ENCODE data around the gene WNT3A. TPM values are rescaled to one million over a fixed set of nuclear protein-coding genes. Genes with fewer than 3 reads are reported as not detected.

Gene WNT3A
- polyA plus RNA-seq, 1 experiment: not detected

- no peak overlapping the region for H3K27ac ChIP-seq (ENCODE audit: low read depth, low read length)
- TF ChIP-seq, protein P1, sequence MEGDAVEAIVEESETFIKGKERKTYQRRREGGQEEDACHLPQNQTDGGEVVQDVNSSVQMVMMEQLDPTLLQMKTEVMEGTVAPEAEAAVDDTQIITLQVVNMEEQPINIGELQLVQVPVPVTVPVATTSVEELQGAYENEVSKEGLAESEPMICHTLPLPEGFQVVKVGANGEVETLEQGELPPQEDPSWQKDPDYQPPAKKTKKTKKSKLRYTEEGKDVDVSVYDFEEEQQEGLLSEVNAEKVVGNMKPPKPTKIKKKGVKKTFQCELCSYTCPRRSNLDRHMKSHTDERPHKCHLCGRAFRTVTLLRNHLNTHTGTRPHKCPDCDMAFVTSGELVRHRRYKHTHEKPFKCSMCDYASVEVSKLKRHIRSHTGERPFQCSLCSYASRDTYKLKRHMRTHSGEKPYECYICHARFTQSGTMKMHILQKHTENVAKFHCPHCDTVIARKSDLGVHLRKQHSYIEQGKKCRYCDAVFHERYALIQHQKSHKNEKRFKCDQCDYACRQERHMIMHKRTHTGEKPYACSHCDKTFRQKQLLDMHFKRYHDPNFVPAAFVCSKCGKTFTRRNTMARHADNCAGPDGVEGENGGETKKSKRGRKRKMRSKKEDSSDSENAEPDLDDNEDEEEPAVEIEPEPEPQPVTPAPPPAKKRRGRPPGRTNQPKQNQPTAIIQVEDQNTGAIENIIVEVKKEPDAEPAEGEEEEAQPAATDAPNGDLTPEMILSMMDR (IDR thresholded peaks at IDR 0.05; ENCODE audit: low read depth, low read length): no peak
- POLR2A ChIA-PET: no interaction called here
- no peak for DNase-seq (ENCODE audit: low read depth, low spot score)
- no peaks in the 10 kb centered on the region for H3K9me3 ChIP-seq (ENCODE audit: control insufficient read depth, insufficient read depth, low read length)
- CTCF ChIA-PET: interaction anchor here (1.3 kb wide), 1 partner anchor 12 kb away, joined by 5 read pairs; no protein-coding TSS in a partner anchor
- peaks cover 6% of the 10 kb centered on the region for H3K27me3 ChIP-seq (ENCODE audit: control insufficient read depth, insufficient read depth, low read length)
- no peak overlapping the region for H3K4me3 ChIP-seq (ENCODE audit: low read depth, low read length)
These were observed 19.6 kb upstream of the WNT3A start for GRCh38 chr1:227987181-227987580.

DNA sequence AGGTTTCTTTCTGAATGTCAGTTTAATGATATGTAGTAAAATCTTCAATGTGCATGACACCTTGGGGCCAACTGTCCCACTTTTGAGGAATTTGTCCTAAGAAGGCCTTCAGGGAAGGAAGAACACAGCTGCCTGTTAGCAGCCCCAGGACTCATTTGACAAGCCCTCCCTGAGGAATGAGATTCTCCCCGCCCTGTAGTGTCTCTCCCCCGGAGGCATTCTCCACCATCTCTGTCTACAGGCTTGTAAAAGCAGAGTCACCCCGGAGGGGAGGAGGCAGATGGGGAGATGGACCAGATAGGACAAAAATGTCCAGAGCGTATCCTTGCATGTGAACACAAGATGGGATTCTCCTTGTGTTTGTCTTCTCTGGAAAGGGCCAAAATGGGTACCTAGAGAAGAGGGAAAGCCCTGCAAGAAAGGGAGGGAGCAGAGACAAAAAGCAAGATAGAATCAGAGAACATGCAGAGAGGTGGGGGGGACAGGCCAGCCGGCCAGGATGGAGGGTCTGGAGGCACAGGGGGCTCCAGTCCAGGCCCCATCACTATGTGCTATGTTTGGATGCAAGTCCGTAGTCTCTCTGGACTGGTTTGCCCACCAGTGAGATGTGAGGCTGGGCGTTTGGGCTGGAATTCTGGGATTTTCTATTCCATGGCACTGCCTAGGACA, 12.0 kb upstream of the WNT3A start:
- DNase-seq (ENCODE audit: low read depth, low spot score): no peak
- no peak overlapping the region for H3K27ac ChIP-seq (ENCODE audit: low read depth, low read length)
- ChIA-PET CTCF (no interaction called here), POLR2A (no interaction called here)
- TF ChIP-seq, protein P1 (IDR thresholded peaks at IDR 0.05; ENCODE audit: low read depth, low read length): no peak
- peaks cover 8% of the 10 kb centered on the region; the same call in 1 of the 2 replicates for H3K9me3 ChIP-seq (ENCODE audit: control insufficient read depth, insufficient read depth, low read length)
- H3K27me3 ChIP-seq (ENCODE audit: control insufficient read depth, insufficient read depth, low read length): no peaks in the 10 kb centered on the region
- no peak overlapping the region for H3K4me3 ChIP-seq (ENCODE audit: low read depth, low read length)

- POLR2A ChIA-PET: no interaction called here
- Histone ChIP-seq H3K9me3 (ENCODE audit: control insufficient read depth, insufficient read depth, low read length) (peaks cover 8% of the 10 kb centered on the region; the same call in 1 of the 2 replicates), H3K27ac (ENCODE audit: low read depth, low read length) (no peak overlapping the region), H3K27me3 (ENCODE audit: control insufficient read depth, insufficient read depth, low read length) (no peaks in the 10 kb centered on the region), H3K4me3 (ENCODE audit: low read depth, low read length) (no peak overlapping the region)
- CTCF ChIA-PET: no interaction called here
- DNase-seq (ENCODE audit: low read depth, low spot score): no peak
- TF ChIP-seq, protein P1 (IDR thresholded peaks at IDR 0.05; ENCODE audit: low read depth, low read length): no peak
These were observed 10.4 kb upstream of the WNT3A start for GRCh38 chr1:227996187-227996950.

- Histone ChIP-seq H3K9me3 (ENCODE audit: control insufficient read depth, insufficient read depth, low read length) (peaks cover 8% of the 10 kb centered on the region; the same call in 1 of the 2 replicates), H3K27me3 (ENCODE audit: control insufficient read depth, insufficient read depth, low read length) (peaks cover 7% of the 10 kb centered on the region), H3K27ac (ENCODE audit: low read depth, low read length) (no peak overlapping the region), H3K4me3 (ENCODE audit: low read depth, low read length) (no peak overlapping the region)
- DNase-seq (ENCODE audit: low read depth, low spot score): no peak
- POLR2A ChIA-PET: no interaction called here
- CTCF ChIA-PET: interaction anchor here (1.2 to 2.1 kb wide), 3 partner anchors 50 to 517 kb away, joined by 3 to 7 read pairs (median 4); no protein-coding TSS in a partner anchor
- TF ChIP-seq, protein P1 (IDR thresholded peaks at IDR 0.05; ENCODE audit: low read depth, low read length): no peak
These were observed 8.3 kb upstream of the WNT3A start for GRCh38 chr1:227998374-227999055.

Measured in AG04450 (cell line).